Ecto neural progenitor cell (in vitro differentiated cells): ENCODE measurements around the gene SH3TC2.

Experiments used
- DNase-seq: peaks from one replicate; pipeline ENCODE4 v3.0.0-alpha.2; 2018; ENCODE audit warnings: low spot score

Gene SH3TC2

GRCh38 chr5:148999741-149000140 is 63.1 kb downstream of the SH3TC2 start:
- no peak for DNase-seq

DNA sequence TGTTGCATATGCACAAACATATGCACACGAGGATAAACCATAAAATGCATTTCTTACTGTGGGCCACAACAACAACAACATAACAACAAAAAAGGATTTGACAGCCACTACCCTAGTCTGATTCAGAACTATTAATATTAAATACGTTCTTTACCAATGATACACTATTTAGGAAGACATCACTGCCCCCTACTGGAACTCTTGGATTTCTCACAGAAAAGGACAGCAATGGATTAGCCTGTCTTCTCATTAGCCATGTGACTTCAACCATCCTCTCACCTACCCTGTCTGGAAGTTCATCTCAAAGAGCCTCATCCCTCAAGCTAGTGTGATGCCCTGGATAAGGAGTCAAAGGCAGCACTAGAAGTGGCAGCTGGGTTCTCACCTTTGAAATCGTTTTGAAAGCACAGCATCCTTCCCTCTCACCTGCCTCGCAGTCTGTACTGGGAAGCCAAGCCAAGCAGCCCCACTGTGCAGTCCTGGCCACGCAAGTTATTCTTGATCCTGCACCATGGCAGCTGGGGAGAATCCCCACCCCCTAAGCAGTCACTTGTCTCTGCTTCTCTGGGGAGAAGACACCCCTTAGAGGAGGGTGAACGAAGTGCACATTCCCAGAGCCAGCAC is 64.6 kb downstream of the SH3TC2 start:
- DNase-seq: no peak

GRCh38 chr5:148996270-148996669 is 66.6 kb downstream of the SH3TC2 start:
- DNase-seq: no peak

DNA sequence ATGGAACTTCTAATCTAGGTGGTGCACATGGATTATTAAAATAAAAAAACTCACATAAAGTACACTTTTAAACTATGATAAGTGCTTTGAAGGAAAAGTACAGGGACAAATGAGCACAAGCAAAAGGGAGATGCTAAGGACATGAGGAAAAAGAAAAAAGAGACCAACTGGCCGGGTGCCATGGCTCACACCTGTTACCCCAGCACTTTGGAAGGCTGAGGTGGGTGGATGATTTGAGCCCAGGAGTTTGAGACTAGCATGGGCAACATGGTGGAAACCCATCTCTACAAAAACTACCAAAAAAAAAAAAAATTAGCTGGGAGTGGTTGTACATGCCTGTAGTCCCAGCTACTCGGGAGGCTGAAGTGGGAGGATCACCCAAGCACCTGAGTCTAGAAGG is 67.1 kb downstream of the SH3TC2 start:
- DNase-seq: no peak

- DNase-seq: no peak
Measured at GRCh38 chr5:148993283-148993936, 69.5 kb downstream of the SH3TC2 start.

DNA sequence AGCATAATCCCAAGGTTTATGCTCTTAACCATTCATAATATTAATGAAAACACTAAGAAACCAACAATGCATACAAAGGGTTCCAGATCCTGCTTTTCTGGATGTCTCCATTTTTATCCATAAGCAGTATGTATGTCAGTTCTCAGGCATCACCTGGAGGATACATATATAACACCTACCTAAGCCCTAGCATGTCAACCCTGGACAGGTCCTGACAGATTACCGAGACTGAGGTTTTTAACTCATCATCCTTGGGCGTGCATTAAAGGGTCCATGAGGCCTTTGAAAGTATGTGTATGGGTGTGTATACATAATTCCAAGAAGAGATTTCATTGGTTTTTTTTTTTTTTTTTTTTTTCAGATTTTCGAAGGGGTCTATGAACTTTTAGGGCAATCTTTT is 70.6 kb downstream of the SH3TC2 start:
- DNase-seq: no peak

GRCh38 chr5:148991566-148991965 is 71.3 kb downstream of the SH3TC2 start:
- DNase-seq: no peak

- no peak for DNase-seq
Measured at GRCh38 chr5:148990817-148991216, 72.0 kb downstream of the SH3TC2 start.

DNA sequence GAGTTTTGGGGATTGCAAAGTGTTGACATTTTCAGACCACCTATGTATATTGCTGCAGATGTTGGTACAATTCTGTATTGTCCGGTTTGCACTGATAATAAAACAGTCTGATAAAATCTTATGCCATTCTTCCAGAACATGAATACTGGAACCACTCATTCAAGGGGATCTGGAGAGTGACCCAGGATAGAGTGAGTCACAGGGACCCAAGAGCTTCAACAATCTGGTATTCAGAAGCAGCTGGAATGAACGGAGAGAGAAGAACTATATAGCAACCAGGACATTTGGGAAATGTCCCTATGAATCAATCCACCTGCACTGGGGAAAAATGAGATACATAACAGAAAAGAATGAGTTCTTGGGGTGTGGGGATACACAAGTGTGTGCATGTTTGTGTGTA is 73.3 kb downstream of the SH3TC2 start:
- DNase-seq: no peak

DNA sequence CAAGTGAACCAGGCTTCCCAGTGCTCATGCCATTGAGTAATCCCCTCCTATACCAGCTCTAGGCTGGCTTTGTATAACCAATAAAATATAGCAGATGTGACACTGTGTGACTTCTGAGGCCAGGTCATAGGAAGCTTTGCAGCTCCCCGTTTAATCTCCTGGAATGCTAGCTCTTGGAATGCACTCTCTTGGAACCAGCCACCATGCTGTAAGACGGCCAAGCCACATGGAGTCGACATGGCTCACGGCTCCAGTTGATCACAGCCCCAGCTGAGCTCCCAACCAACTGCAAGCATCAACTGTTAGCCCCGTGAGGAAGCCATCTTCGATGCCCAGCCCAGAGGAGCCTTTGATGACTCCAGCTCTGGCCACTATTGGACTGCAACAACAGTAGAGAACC is 74.5 kb downstream of the SH3TC2 start:
- no peak for DNase-seq

- no peak for DNase-seq
Measured at GRCh38 chr5:148986636-148987035, 76.2 kb downstream of the SH3TC2 start.

GRCh38 chr5:148984345-148984744 is 78.5 kb downstream of the SH3TC2 start:
- no peak for DNase-seq

DNA sequence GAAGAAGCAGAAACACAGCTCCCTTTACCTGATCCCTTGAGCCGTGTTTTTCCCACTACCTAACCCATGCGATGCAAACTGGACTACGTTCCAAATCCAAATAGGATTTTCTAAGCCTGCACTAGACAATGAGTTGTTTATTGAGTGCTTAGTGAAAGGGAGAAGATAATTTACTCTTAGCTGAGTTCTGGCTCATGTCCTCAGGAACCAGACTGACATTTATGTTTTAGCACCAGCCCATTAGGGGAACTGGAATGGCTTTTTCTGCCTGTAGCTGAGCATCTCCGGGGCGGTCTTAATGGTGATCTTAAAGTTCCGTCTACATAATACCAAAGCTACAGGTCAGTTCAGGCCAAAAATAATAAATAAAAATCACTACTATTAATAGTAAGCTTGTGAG is 81.5 kb downstream of the SH3TC2 start:
- DNase-seq: no peak

- DNase-seq: no peak
Measured at GRCh38 chr5:148980731-148981130, 82.1 kb downstream of the SH3TC2 start.

DNA sequence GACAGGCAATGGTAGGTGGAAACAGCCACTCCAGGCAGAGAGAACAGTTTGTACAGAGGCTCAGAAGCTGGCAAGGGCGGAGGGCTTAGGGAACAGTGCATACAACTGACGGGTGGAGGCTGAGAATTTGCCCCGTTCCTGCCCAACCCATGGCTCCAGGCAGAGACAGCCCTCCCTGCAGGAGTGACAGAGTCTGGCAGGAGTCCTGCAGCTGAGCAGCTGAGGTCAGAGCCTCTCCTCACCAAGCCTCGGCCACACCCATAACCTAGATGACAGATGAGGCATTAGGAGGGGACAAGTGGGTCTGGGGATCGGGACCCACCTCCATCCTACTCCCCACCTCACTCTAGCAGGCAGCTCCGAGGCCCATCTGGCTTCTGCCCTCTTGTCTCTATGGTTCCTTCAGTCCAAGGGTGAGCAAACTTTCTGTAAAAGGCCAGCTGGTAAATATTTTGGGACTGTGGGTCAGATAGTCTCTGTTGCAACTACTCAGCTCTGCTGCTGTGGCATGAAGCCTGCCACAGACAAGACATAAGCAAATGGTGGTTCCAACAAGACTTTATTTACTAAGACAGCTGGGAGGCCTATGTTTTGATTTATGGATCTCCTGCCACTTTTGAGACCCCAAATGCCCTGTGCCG is 83.7 kb downstream of the SH3TC2 start:
- DNase-seq: no peak

DNA sequence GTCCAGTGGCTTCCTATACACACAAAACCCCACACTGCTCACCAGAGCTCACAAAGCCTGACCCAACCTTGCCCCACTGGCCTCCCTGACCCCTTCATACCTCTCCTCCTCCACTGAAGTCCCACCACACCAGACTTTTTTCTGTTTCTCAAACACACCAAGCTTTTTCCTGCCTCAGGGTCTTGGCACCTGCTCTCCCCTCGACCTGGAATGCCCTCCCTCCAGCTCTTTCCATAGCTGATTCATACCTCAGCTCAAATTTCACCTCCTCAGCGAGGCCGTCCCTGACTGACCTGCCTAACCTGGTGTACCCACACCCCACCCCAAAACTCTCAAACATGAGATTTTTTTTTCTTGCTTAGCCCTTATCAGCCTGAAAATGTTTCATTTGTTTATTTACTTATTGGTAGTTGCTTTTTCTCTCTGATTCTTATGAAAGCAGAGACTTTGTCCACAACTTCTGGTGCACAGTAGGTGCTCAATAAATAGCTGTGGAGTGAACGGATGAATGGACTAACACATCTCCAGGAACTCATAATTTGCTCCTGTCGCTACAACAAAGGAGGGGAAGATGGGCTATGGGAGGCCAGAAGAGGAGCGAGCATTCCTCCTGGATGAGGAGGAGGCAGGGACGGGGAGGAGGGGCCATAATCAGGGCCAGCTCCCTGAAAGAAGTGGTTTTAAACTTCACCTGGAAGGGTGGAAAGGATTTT is 84.3 kb downstream of the SH3TC2 start:
- DNase-seq: no peak

- no peak for DNase-seq
Measured at GRCh38 chr5:148976569-148977381, 86.1 kb downstream of the SH3TC2 start.

DNA sequence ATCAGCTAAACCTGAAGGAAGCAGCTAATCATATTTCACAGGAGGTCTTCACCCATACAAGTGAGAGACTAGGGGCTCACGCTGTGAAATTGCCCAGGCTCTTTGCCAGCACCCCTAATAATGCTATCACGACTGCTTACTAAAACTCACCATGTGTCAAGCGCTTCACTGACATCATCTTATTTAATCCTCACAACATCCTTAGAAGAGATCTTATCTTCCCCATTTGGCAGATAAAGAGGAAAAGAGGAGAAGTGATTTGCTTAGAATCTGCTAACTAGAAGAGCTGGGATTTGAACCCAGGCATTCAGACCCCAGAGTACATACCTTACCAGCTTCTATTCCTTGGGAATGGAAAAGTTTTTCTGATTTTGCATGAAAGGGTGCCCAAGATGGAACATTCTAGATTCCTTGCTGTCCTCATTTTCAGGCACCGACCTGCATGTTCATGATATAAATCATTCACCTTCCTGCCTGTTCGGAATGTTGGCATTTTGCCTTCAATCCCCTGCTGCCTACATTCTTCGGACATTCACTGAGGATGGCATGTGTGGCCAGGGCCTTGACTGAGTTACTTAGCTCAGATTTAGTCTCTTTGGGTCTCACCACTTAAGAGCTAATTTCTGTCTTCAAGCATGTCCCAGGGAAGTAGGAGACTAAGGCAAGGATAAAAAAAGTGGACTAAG is 88.1 kb downstream of the SH3TC2 start:
- DNase-seq: no peak

DNA sequence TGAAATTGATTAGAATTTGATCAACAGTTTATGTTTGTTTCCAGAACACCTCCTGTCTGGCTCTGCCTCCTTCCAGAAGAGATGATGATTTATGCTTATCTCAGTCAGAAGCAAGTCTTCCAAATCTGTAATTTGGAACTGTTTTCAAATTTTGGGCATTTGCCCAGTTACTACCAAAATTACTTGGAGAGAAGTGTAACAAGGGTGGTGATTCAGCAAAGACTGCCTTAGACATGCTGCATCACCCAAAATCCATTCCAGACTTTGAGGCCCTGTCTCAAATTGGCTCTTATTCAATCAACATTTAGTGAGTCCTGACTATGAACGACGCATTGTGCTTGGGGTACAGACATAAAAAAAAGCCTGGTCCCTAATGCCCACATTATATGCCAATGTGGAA is 89.4 kb downstream of the SH3TC2 start:
- DNase-seq: no peak

GRCh38 chr5:148972974-148973374 is 89.9 kb downstream of the SH3TC2 start:
- no peak for DNase-seq

GRCh38 chr5:148972396-148972795 is 90.5 kb downstream of the SH3TC2 start:
- DNase-seq: no peak

GRCh38 chr5:148970876-148971275 is 92.0 kb downstream of the SH3TC2 start:
- DNase-seq: no peak
